Activated B cell treated with CpG ODN at 0.5 μM for 24 hours (primary cell): ENCODE results near the gene TMEM30A. TPM values are rescaled to one million over a fixed set of nuclear protein-coding genes. Genes with fewer than 3 reads are reported as not detected.

ENCODE experiments used
- ATAC-seq: fragments of 200-7000 bp; cut with Tn5 transposase; one replicate; pipeline ENCODE4 v1.10.0; 2021; ENCODE audit warnings: low read depth, mild to moderate bottlenecking, moderate library complexity
- CTCF ChIA-PET: fragments of 350-600 bp; sonication (Branson Sonifier 250); formaldehyde crosslinking; loops from one replicate; lab custom pipeline; 2021; ENCODE audit warnings: antibody characterized with exemption; lab: Charles Lee
- POLR2A ChIA-PET: fragments of 350-600 bp; sonication (Branson Sonifier 250); formaldehyde crosslinking; loops from one replicate; lab custom pipeline; 2021; ENCODE audit warnings: antibody characterized with exemption; lab: Charles Lee
- DNase-seq: peaks from one replicate; pipeline ENCODE4 v3.0.0; 2022
- H3K27ac Mint-ChIP-seq: one replicate; pipeline ENCODE4 v1.8.0; 2020; ENCODE audit warnings: mixed read lengths
- H3K27me3 Mint-ChIP-seq: one replicate; pipeline ENCODE4 v1.8.0; 2021; ENCODE audit warnings: mixed read lengths
- H3K36me3 Mint-ChIP-seq: one replicate; pipeline ENCODE4 v1.8.0; 2021; ENCODE audit warnings: low read depth, mixed read lengths
- H3K4me1 Mint-ChIP-seq: one replicate; pipeline ENCODE4 v1.8.0; 2021; ENCODE audit warnings: mixed read lengths
- H3K4me3 Mint-ChIP-seq: one replicate; pipeline ENCODE4 v1.8.0; 2020; ENCODE audit warnings: mild to moderate bottlenecking, mixed read lengths
- H3K9me3 Mint-ChIP-seq: one replicate; pipeline ENCODE4 v1.8.0; 2020; ENCODE audit warnings: mixed read lengths
- CTCF ChIP-seq: fragments of 200-600 bp; IDR thresholded peaks from one replicate; pipeline ENCODE4 v1.8.0; 2022; ENCODE audit warnings: antibody characterized with exemption, mild to moderate bottlenecking
- intact Hi-C: fragments of 100-400 bp; cut with micrococcal nuclease; formaldehyde crosslinking; loops from one replicate; pipeline ENCODE4 v1.15.1; 2024
- total RNA-seq: library from RNA; stranded (reverse); gene quantifications from 2 replicates; pipeline ENCODE4 v1.2.3, GENCODE V29; 2022

The TMEM30A gene
- total RNA-seq, 1 donor from 2014 or later: 38.7 TPM

- ATAC-seq (no peak), DNase-seq (no peak)
- H3K27me3 Mint-ChIP-seq: peaks cover 5% of the 10 kb centered on the region
- no peaks in the 10 kb centered on the region for H3K9me3 Mint-ChIP-seq
- no peak for TF ChIP-seq CTCF
- POLR2A ChIA-PET: no interaction called here
- intact Hi-C loops: no loop called here
- no peak overlapping the region for H3K4me3 Mint-ChIP-seq
- no peaks in the 10 kb centered on the region for H3K4me1 Mint-ChIP-seq
- CTCF ChIA-PET: interaction anchor here (1.4 kb wide), 1 partner anchor 34 kb away, joined by 4 read pairs; no protein-coding TSS in a partner anchor
- no peak overlapping the region for H3K27ac Mint-ChIP-seq
- no peaks in the 10 kb centered on the region for H3K36me3 Mint-ChIP-seq
Measured at GRCh38 chr6:75301088-75301487, 16.5 kb upstream of the TMEM30A start.

- Mint-ChIP-seq H3K4me3 (no peak overlapping the region), H3K27me3 (peaks cover 3% of the 10 kb centered on the region), H3K9me3 (no peaks in the 10 kb centered on the region), H3K27ac (no peak overlapping the region), H3K4me1 (no peaks in the 10 kb centered on the region), H3K36me3 (no peaks in the 10 kb centered on the region)
- intact Hi-C loops: no loop called here
- ChIA-PET CTCF (interaction anchor here (1.0 to 1.4 kb wide), 2 partner anchors 13 to 34 kb away, joined by 3 to 4 read pairs; no protein-coding TSS in a partner anchor), POLR2A (no interaction called here)
- DNase-seq: no peak
- TF ChIP-seq CTCF: no peak
- ATAC-seq: no peak
Measured at GRCh38 chr6:75300531-75300855, 15.9 kb upstream of the TMEM30A start.

- CTCF ChIA-PET: interaction anchor here (1.0 to 1.4 kb wide), 2 partner anchors 13 to 33 kb away, joined by 3 to 4 read pairs; no protein-coding TSS in a partner anchor
- no peaks in the 10 kb centered on the region for H3K9me3 Mint-ChIP-seq
- ATAC-seq (no peak), DNase-seq (no peak)
- no peak overlapping the region for H3K4me3 Mint-ChIP-seq
- TF ChIP-seq CTCF: no peak
- H3K27me3 Mint-ChIP-seq: peaks cover 3% of the 10 kb centered on the region
- POLR2A ChIA-PET: no interaction called here
- intact Hi-C loops: no loop called here
- no peaks in the 10 kb centered on the region for H3K4me1 Mint-ChIP-seq
- no peaks in the 10 kb centered on the region for H3K36me3 Mint-ChIP-seq
- no peak overlapping the region for H3K27ac Mint-ChIP-seq
Measured at GRCh38 chr6:75299801-75300530, 15.4 kb upstream of the TMEM30A start.

GRCh38 chr6:75296811-75297779 is 12.5 kb upstream of the TMEM30A start:
- Mint-ChIP-seq H3K4me3 (no peak overlapping the region), H3K36me3 (no peaks in the 10 kb centered on the region), H3K9me3 (no peaks in the 10 kb centered on the region), H3K4me1 (no peaks in the 10 kb centered on the region), H3K27ac (no peak overlapping the region), H3K27me3 (no peaks in the 10 kb centered on the region)
- peak; percentile 45 for ATAC-seq
- CTCF ChIA-PET: interaction anchor here (0.6 to 1.8 kb wide), 7 partner anchors 9 to 300 kb away, joined by 3 to 8 read pairs (median 3); partner anchors contain the start of gene COX7A2
- intact Hi-C loops: loop anchor here (1.0 kb wide), 3 partner anchors 12 to 229 kb away; no protein-coding TSS in a partner anchor
- POLR2A ChIA-PET: no interaction called here
- TF ChIP-seq CTCF: peak; percentile 66
- DNase-seq: no peak

- intact Hi-C loops: no loop called here
- no peak overlapping the region for H3K4me3 Mint-ChIP-seq
- DNase-seq (no peak), ATAC-seq (no peak)
- POLR2A ChIA-PET: no interaction called here
- no peak for TF ChIP-seq CTCF
- H3K9me3 Mint-ChIP-seq: no peaks in the 10 kb centered on the region
- no peaks in the 10 kb centered on the region for H3K27me3 Mint-ChIP-seq
- H3K27ac Mint-ChIP-seq: no peak overlapping the region
- peaks cover 2% of the 10 kb centered on the region for H3K36me3 Mint-ChIP-seq
- no peaks in the 10 kb centered on the region for H3K4me1 Mint-ChIP-seq
- CTCF ChIA-PET: no interaction called here
Measured at GRCh38 chr6:75292555-75292954, 8.0 kb upstream of the TMEM30A start.
